Liver (tissue), 9 donors: ENCODE measurements around the gene OXNAD1. TPM values are rescaled to one million over a fixed set of nuclear protein-coding genes. Genes with fewer than 3 reads are reported as not detected.

Experiments
- DNase-seq: peaks from one replicate; pipeline ENCODE4 v3.0.0-alpha.2; 2017; ENCODE audit warnings: low spot score
- H3K27ac ChIP-seq, 2 donors: one replicate each; pipeline ENCODE4 v1.7.0; 2013; ENCODE audit warnings: inconsistent platforms in 2 of 2, low read length in 2 of 2, control low read depth in 1 of 2, low read depth in 1 of 2, mild to moderate bottlenecking in 1 of 2
- H3K27me3 ChIP-seq, 4 donors: one replicate each; pipeline versions ENCODE4 v1.6.1 to v1.7.0; 2013; ENCODE audit warnings: low read length in 3 of 4, inconsistent platforms in 1 of 4, mild to moderate bottlenecking in 1 of 4, moderate library complexity in 1 of 4; ENCODE audit not compliant: control insufficient read depth in 4 of 4, insufficient read depth in 4 of 4
- H3K36me3 ChIP-seq, 4 donors: one replicate each; pipeline versions ENCODE4 v1.6.1 to v1.7.0; 2013; ENCODE audit warnings: low read length in 3 of 4, mild to moderate bottlenecking in 3 of 4, low read depth in 1 of 4, moderate library complexity in 1 of 4; ENCODE audit not compliant: control insufficient read depth in 4 of 4, insufficient read depth in 3 of 4
- H3K4me1 ChIP-seq, 4 donors: one replicate each; pipeline versions ENCODE4 v1.6.1 to v1.7.0; 2013; ENCODE audit warnings: low read length in 3 of 4, mild to moderate bottlenecking in 3 of 4, moderate library complexity in 1 of 4; ENCODE audit not compliant: control insufficient read depth in 4 of 4, insufficient read depth in 4 of 4
- H3K4me3 ChIP-seq, 3 donors: one replicate each; pipeline versions ENCODE4 v1.6.1 to v1.7.0; 2013; ENCODE audit warnings: low read length in 3 of 3, control low read depth in 1 of 3, low read depth in 1 of 3, mild to moderate bottlenecking in 1 of 3
- H3K9ac ChIP-seq, 2 donors: one replicate each; pipeline ENCODE4 v1.7.0; 2013; ENCODE audit warnings: low read length in 2 of 2, mild to moderate bottlenecking in 2 of 2, moderate library complexity in 2 of 2, control low read depth in 1 of 2, low read depth in 1 of 2
- H3K9me3 ChIP-seq, 4 donors: one replicate each; pipeline versions ENCODE4 v1.6.1 to v1.7.0; 2013; ENCODE audit warnings: low read length in 3 of 4; ENCODE audit not compliant: control insufficient read depth in 4 of 4
- EGR1 ChIP-seq, 2 donors: IDR thresholded peaks; 2 replicates each; pipeline ENCODE4 v1.6.1; 2016 to 2018; ENCODE audit warnings: antibody characterized with exemption in 2 of 2, low read depth in 2 of 2
- FOXA1 ChIP-seq: IDR thresholded peaks from 2 replicates; pipeline ENCODE4 v1.6.1; 2016; ENCODE audit warnings: antibody characterized with exemption
- FOXA2 ChIP-seq: IDR thresholded peaks from 2 replicates; pipeline ENCODE4 v1.6.1; 2016; ENCODE audit warnings: antibody characterized with exemption
- GABPA ChIP-seq, 2 donors: IDR thresholded peaks in 1 of 2; conservative IDR thresholded peaks in 1 of 2; 2 replicates each; pipeline ENCODE4 v1.6.1; 2016; ENCODE audit warnings: antibody characterized with exemption in 2 of 2, mild to moderate bottlenecking in 1 of 2, moderate library complexity in 1 of 2
- HNF4A ChIP-seq, 2 donors: conservative IDR thresholded peaks; 2 replicates each; pipeline ENCODE4 v1.6.1; 2016; ENCODE audit warnings: antibody characterized with exemption in 2 of 2, mild to moderate bottlenecking in 2 of 2
- HNF4G ChIP-seq: IDR thresholded peaks from 2 replicates; pipeline ENCODE4 v1.6.1; 2016; ENCODE audit warnings: antibody characterized with exemption
- JUND ChIP-seq, 2 donors: IDR thresholded peaks; 2 replicates each; pipeline ENCODE4 v1.6.1; 2016; ENCODE audit warnings: antibody characterized with exemption in 2 of 2
- NR2F2 ChIP-seq: IDR thresholded peaks from 2 replicates; pipeline ENCODE4 v1.6.1; 2016; ENCODE audit warnings: antibody characterized with exemption
- RAD21 ChIP-seq, 2 donors: IDR thresholded peaks; 2 replicates each; pipeline ENCODE4 v1.6.1; 2016; ENCODE audit warnings: antibody characterized with exemption in 2 of 2, mild to moderate bottlenecking in 2 of 2
- RXRA ChIP-seq, 2 donors: IDR thresholded peaks; 2 replicates each; pipeline ENCODE4 v1.6.1; 2017 to 2018; ENCODE audit warnings: antibody characterized with exemption in 2 of 2, mild to moderate bottlenecking in 1 of 2
- SP1 ChIP-seq: IDR thresholded peaks from 2 replicates; pipeline ENCODE4 v1.6.1; 2018; ENCODE audit warnings: antibody characterized with exemption, mild to moderate bottlenecking
- TAF1 ChIP-seq: conservative IDR thresholded peaks from 2 replicates; pipeline ENCODE4 v1.6.1; 2016; ENCODE audit warnings: antibody characterized with exemption, mild to moderate bottlenecking
- YY1 ChIP-seq: IDR thresholded peaks from 2 replicates; pipeline ENCODE4 v1.6.1; 2016; ENCODE audit warnings: antibody characterized with exemption, mild to moderate bottlenecking
- WGBS: extraction: QIAGEN DNeasy Blood & Tissue Kit; methylation state at CpG from one replicate; pipeline ENCODE4 v1.1.7; 2013; 5-methylcytosine and 5-hydroxymethylcytosine counted together
- polyA plus RNA-seq, 2 donors: library from polyadenylated mRNA; stranded (reverse) in 1 of 2; unstranded in 1 of 2; fragments of 200-250 nt in 1 of 2; fragments of >200 nt in 1 of 2; fragmentation: Nextera tagmentation in 1 of 2; extraction: Ambion mirVana in 1 of 2; gene quantifications; one replicate each; pipeline versions ENCODE4 v1.2.1 to v1.2.3, GENCODE V29; 2013 to 2015
- total RNA-seq, 2 donors: library from RNA; depleted of rRNA; stranded (reverse); fragments of >200 nt; gene quantifications; one replicate each; pipeline ENCODE4 v1.2.3, GENCODE V29; 2014
- TF ChIP-seq, protein P1 (sequence below): IDR thresholded peaks from 2 replicates; pipeline ENCODE4 v1.6.1; 2016; ENCODE audit warnings: antibody characterized with exemption
- TF ChIP-seq, protein P2 (sequence below): fragments of 150-350 bp; IDR thresholded peaks from 2 replicates; pipeline ENCODE4 v1.5.1; 2017; ENCODE audit warnings: improper control_type of control experiment, low read depth, low read length; ENCODE audit not compliant: missing input control
- TF ChIP-seq, protein P3 (sequence below): IDR thresholded peaks from 2 replicates; pipeline ENCODE4 v1.6.1; 2016; ENCODE audit warnings: antibody characterized with exemption
- TF ChIP-seq, protein P4 (sequence below): IDR thresholded peaks from 2 replicates; pipeline ENCODE4 v1.6.1; 2016; ENCODE audit warnings: antibody characterized with exemption, mild to moderate bottlenecking
- TF ChIP-seq, protein P5 (sequence below): IDR thresholded peaks from 2 replicates; pipeline ENCODE4 v1.6.1; 2016; ENCODE audit warnings: antibody characterized with exemption
- donor health status: healthy.
- donor health status: healthy.
- donor health status: healthy.
- donor health status: healthy.
- donor health status: healthy.

OXNAD1 gene
- total and polyA plus RNA-seq, 4 donors, result 9.3 to 24.6 (median 14.1) TPM

DNA sequence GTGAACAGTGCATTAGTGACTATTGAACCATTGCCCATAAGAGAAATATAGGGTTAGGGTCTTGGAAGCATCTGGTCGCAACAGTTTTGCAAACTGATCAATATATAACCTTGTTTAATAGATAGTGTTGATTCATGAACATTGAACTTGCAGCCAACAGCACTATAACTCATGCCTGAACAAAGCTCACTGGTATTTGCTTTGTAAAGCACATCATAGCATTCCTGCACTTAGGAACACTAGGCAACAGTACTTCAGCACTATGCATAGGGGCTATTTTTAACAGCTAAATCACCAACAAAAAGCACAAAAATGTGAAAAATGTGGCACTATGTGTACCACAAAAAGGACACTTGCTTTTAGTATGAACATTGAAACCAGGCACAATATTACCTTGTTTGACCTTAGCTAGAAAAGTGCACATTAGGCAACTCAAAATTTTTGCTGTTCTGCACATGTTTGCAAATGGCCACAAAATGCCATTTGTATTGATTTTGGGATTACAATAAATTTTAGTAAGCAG is 68.0 kb downstream of the OXNAD1 start:
- no peaks in the 10 kb centered on the region for H3K27me3 ChIP-seq
- H3K9ac ChIP-seq, result peak overlapping the region; percentile 70 to 90
- peak overlapping the region; percentile 59 to 82 (median 80) for H3K4me3 ChIP-seq
- 29% methylated on average over 1 of the region's 1 CpG for WGBS
- no peaks in the 10 kb centered on the region for H3K9me3 ChIP-seq
- peaks cover 0 to 4% (median 0%) of the 10 kb centered on the region in 4 donors for H3K36me3 ChIP-seq
- TF ChIP-seq SP1, result peak; percentile 81
- peak; percentile 78 to 85 for TF ChIP-seq RXRA (IDR thresholded peaks at IDR 0.05)
- TF ChIP-seq GABPA (IDR thresholded peaks at IDR 0.05 in 1 of 2, conservative IDR thresholded peaks at IDR 0.05 in 1 of 2), result no peak
- TF ChIP-seq RAD21 (IDR thresholded peaks at IDR 0.05), result peak; percentile 33 to 36
- TF ChIP-seq, protein P1, sequence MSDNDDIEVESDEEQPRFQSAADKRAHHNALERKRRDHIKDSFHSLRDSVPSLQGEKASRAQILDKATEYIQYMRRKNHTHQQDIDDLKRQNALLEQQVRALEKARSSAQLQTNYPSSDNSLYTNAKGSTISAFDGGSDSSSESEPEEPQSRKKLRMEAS, result peak; percentile 10
- peak; percentile 76 to 87 for TF ChIP-seq HNF4A (conservative IDR thresholded peaks at IDR 0.05)
- no peak for TF ChIP-seq EGR1 (IDR thresholded peaks at IDR 0.05; ENCODE audit: low read depth in 2 of 2)
- TF ChIP-seq HNF4G, result peak; percentile 17
- TF ChIP-seq TAF1, result peak; percentile 66
- TF ChIP-seq FOXA1, result peak; percentile 31
- TF ChIP-seq, protein P2, sequence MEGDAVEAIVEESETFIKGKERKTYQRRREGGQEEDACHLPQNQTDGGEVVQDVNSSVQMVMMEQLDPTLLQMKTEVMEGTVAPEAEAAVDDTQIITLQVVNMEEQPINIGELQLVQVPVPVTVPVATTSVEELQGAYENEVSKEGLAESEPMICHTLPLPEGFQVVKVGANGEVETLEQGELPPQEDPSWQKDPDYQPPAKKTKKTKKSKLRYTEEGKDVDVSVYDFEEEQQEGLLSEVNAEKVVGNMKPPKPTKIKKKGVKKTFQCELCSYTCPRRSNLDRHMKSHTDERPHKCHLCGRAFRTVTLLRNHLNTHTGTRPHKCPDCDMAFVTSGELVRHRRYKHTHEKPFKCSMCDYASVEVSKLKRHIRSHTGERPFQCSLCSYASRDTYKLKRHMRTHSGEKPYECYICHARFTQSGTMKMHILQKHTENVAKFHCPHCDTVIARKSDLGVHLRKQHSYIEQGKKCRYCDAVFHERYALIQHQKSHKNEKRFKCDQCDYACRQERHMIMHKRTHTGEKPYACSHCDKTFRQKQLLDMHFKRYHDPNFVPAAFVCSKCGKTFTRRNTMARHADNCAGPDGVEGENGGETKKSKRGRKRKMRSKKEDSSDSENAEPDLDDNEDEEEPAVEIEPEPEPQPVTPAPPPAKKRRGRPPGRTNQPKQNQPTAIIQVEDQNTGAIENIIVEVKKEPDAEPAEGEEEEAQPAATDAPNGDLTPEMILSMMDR, result no peak
- peak; percentile 74 for TF ChIP-seq FOXA2
- TF ChIP-seq, protein P3, sequence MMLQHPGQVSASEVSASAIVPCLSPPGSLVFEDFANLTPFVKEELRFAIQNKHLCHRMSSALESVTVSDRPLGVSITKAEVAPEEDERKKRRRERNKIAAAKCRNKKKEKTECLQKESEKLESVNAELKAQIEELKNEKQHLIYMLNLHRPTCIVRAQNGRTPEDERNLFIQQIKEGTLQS, result peak; percentile 61
- peak; percentile 47 for TF ChIP-seq YY1
- no peak for TF ChIP-seq NR2F2
- TF ChIP-seq, protein P4, sequence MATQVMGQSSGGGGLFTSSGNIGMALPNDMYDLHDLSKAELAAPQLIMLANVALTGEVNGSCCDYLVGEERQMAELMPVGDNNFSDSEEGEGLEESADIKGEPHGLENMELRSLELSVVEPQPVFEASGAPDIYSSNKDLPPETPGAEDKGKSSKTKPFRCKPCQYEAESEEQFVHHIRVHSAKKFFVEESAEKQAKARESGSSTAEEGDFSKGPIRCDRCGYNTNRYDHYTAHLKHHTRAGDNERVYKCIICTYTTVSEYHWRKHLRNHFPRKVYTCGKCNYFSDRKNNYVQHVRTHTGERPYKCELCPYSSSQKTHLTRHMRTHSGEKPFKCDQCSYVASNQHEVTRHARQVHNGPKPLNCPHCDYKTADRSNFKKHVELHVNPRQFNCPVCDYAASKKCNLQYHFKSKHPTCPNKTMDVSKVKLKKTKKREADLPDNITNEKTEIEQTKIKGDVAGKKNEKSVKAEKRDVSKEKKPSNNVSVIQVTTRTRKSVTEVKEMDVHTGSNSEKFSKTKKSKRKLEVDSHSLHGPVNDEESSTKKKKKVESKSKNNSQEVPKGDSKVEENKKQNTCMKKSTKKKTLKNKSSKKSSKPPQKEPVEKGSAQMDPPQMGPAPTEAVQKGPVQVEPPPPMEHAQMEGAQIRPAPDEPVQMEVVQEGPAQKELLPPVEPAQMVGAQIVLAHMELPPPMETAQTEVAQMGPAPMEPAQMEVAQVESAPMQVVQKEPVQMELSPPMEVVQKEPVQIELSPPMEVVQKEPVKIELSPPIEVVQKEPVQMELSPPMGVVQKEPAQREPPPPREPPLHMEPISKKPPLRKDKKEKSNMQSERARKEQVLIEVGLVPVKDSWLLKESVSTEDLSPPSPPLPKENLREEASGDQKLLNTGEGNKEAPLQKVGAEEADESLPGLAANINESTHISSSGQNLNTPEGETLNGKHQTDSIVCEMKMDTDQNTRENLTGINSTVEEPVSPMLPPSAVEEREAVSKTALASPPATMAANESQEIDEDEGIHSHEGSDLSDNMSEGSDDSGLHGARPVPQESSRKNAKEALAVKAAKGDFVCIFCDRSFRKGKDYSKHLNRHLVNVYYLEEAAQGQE, result peak; percentile 89
- peak in 1 of 2 donors; percentile 37 for TF ChIP-seq JUND (IDR thresholded peaks at IDR 0.05)
- TF ChIP-seq, protein P5, sequence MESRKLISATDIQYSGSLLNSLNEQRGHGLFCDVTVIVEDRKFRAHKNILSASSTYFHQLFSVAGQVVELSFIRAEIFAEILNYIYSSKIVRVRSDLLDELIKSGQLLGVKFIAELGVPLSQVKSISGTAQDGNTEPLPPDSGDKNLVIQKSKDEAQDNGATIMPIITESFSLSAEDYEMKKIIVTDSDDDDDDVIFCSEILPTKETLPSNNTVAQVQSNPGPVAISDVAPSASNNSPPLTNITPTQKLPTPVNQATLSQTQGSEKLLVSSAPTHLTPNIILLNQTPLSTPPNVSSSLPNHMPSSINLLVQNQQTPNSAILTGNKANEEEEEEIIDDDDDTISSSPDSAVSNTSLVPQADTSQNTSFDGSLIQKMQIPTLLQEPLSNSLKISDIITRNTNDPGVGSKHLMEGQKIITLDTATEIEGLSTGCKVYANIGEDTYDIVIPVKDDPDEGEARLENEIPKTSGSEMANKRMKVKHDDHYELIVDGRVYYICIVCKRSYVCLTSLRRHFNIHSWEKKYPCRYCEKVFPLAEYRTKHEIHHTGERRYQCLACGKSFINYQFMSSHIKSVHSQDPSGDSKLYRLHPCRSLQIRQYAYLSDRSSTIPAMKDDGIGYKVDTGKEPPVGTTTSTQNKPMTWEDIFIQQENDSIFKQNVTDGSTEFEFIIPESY, result peak; percentile 61
- peak overlapping the region; percentile 81 to 90 for H3K27ac ChIP-seq
- peaks cover 8 to 31% (median 18%) of the 10 kb centered on the region in 4 donors for H3K4me1 ChIP-seq
- DNase-seq, result no peak
